WTC11 (cell line): Measurements from ENCODE around the gene SEPTIN14. TPM values are rescaled to one million over a fixed set of nuclear protein-coding genes. Genes with fewer than 3 reads are reported as not detected.
"Not testable (repeated sequence)": the region's sequence is repeated elsewhere in the genome, so short reads cannot be mapped to it uniquely, and the experiment has no call there.

Experiments used
- ATAC-seq: fragments of 200-7000 bp; cut with Tn5 transposase; 2 replicates; pipeline ENCODE4 v1.10.0; 2021; ENCODE audit warnings: mild to moderate bottlenecking, moderate library complexity
- CTCF ChIA-PET: fragments of 300-600 bp; sonication (Branson Sonifier 250); formaldehyde crosslinking; loops from one replicate; lab custom pipeline; 2021; ENCODE audit warnings: antibody characterized with exemption; lab: Charles Lee
- POLR2A ChIA-PET: fragments of 350-600 bp; sonication (Branson Sonifier 250); formaldehyde crosslinking; loops from one replicate; lab custom pipeline; 2021; ENCODE audit warnings: antibody characterized with exemption; lab: Charles Lee
- DNase-seq: peaks from one replicate; pipeline ENCODE4 v3.0.0; 2021; ENCODE audit warnings: low spot score
- H3K27ac Mint-ChIP-seq: 2 replicates; pipeline ENCODE4 v1.8.0; 2021; ENCODE audit warnings: mixed read lengths
- H3K27me3 Mint-ChIP-seq: 2 replicates; pipeline ENCODE4 v1.8.0; 2021; ENCODE audit warnings: low read depth, mild to moderate bottlenecking, moderate library complexity, mixed read lengths
- H3K36me3 Mint-ChIP-seq: 2 replicates; pipeline ENCODE4 v1.8.0; 2021; ENCODE audit warnings: mixed read lengths
- H3K4me1 Mint-ChIP-seq: 2 replicates; pipeline ENCODE4 v1.8.0; 2022; ENCODE audit warnings: mixed read lengths
- H3K4me3 Mint-ChIP-seq: 2 replicates; pipeline ENCODE4 v1.8.0; 2021; ENCODE audit warnings: mild to moderate bottlenecking, moderate library complexity, mixed read lengths
- H3K9me3 Mint-ChIP-seq: 2 replicates; pipeline ENCODE4 v1.8.0; 2021; ENCODE audit warnings: mixed read lengths
- E2F5 ChIP-seq: sonication (generic); formaldehyde crosslinking; IDR thresholded peaks from 2 replicates; pipeline ENCODE4 v1.8.1; 2022; ENCODE audit warnings: mild to moderate bottlenecking, moderate library complexity, missing genetic modification reagents
- EMX1 ChIP-seq: fragments of 250-450 bp; sonication (Bioruptor Pico); IDR thresholded peaks from 2 replicates; pipeline ENCODE4 v1.8.0; 2021; ENCODE audit warnings: mild to moderate bottlenecking
- ETV6 ChIP-seq: sonication (generic); formaldehyde crosslinking; IDR thresholded peaks from 2 replicates; pipeline ENCODE4 v1.8.1; 2022; ENCODE audit warnings: mild to moderate bottlenecking, missing genetic modification reagents
- FOXK1 ChIP-seq: sonication (generic); formaldehyde crosslinking; IDR thresholded peaks from 2 replicates; pipeline ENCODE4 v1.8.0; 2022; ENCODE audit warnings: mild to moderate bottlenecking, moderate library complexity, missing genetic modification reagents
- FOXP4 ChIP-seq: sonication (generic); formaldehyde crosslinking; IDR thresholded peaks from 2 replicates; pipeline ENCODE4 v1.8.0; 2022; ENCODE audit warnings: mild to moderate bottlenecking, missing genetic modification reagents
- HMGA2 ChIP-seq: fragments of 250-450 bp; sonication (Bioruptor Pico); IDR thresholded peaks from 2 replicates; pipeline ENCODE4 v1.4.0; 2021; ENCODE audit warnings: mild to moderate bottlenecking, moderate library complexity
- NFATC4 ChIP-seq: fragments of 250-450 bp; sonication (Bioruptor Pico); IDR thresholded peaks from 2 replicates; pipeline ENCODE4 v1.9.0; 2021; ENCODE audit warnings: mild to moderate bottlenecking
- NR2C2 ChIP-seq: sonication (generic); formaldehyde crosslinking; IDR thresholded peaks from 2 replicates; pipeline ENCODE4 v1.8.0; 2022; ENCODE audit warnings: mild to moderate bottlenecking, missing genetic modification reagents
- OVOL2 ChIP-seq: fragments of 250-450 bp; sonication (Bioruptor Pico); IDR thresholded peaks from 2 replicates; pipeline ENCODE4 v1.9.0; 2021; ENCODE audit warnings: mild to moderate bottlenecking, borderline replicate concordance
- PREB ChIP-seq: sonication (generic); formaldehyde crosslinking; IDR thresholded peaks from 2 replicates; pipeline ENCODE4 v1.8.1; 2022; ENCODE audit warnings: mild to moderate bottlenecking, missing genetic modification reagents, moderate library complexity, borderline replicate concordance
- SMAD4 ChIP-seq: sonication (generic); formaldehyde crosslinking; IDR thresholded peaks from 2 replicates; pipeline ENCODE4 v1.8.0; 2022; ENCODE audit warnings: mild to moderate bottlenecking, missing genetic modification reagents
- SOX15 ChIP-seq: fragments of 250-450 bp; sonication (Bioruptor Pico); IDR thresholded peaks from 2 replicates; pipeline ENCODE4 v1.9.0; 2021; ENCODE audit warnings: mild to moderate bottlenecking
- STAT6 ChIP-seq: sonication (generic); formaldehyde crosslinking; conservative IDR thresholded peaks from 2 replicates; pipeline ENCODE4 v1.8.1; 2023; ENCODE audit warnings: mild to moderate bottlenecking, low read depth, missing genetic modification reagents, moderate library complexity
- TP53 ChIP-seq: sonication (generic); formaldehyde crosslinking; IDR thresholded peaks from 2 replicates; pipeline ENCODE4 v1.8.1; 2023; ENCODE audit warnings: mild to moderate bottlenecking, missing genetic modification reagents
- ZNF138 ChIP-seq: sonication (generic); formaldehyde crosslinking; conservative IDR thresholded peaks from 2 replicates; pipeline ENCODE4 v1.8.1; 2022; ENCODE audit warnings: mild to moderate bottlenecking, moderate library complexity, missing genetic modification reagents
- ZNF219 ChIP-seq: sonication (generic); formaldehyde crosslinking; IDR thresholded peaks from 2 replicates; pipeline ENCODE4 v1.8.0; 2023; ENCODE audit warnings: missing genetic modification reagents, mild to moderate bottlenecking, borderline replicate concordance
- ZNF263 ChIP-seq: sonication (generic); formaldehyde crosslinking; IDR thresholded peaks from 2 replicates; pipeline ENCODE4 v1.8.1; 2022; ENCODE audit warnings: low read depth, mild to moderate bottlenecking, moderate library complexity, missing genetic modification reagents
- ZNF317 ChIP-seq: sonication (generic); formaldehyde crosslinking; IDR thresholded peaks from 2 replicates; pipeline ENCODE4 v1.8.1; 2023; ENCODE audit warnings: low read depth, mild to moderate bottlenecking, moderate library complexity, missing genetic modification reagents, borderline replicate concordance
- ZNF416 ChIP-seq: fragments of 250-450 bp; sonication (Bioruptor Pico); IDR thresholded peaks from 2 replicates; pipeline ENCODE4 v1.9.0; 2021; ENCODE audit warnings: mild to moderate bottlenecking, inconsistent platforms
- total RNA-seq: library from RNA; stranded (reverse); gene quantifications from 3 replicates; pipeline ENCODE4 v1.2.3, GENCODE V29; 2021

The SEPTIN14 gene
- total RNA-seq, 1 experiment from 2014 or later: 0.09 TPM

GRCh38 chr7:55868989-55869388, 6.4 kb upstream of the SEPTIN14 start:
- H3K27ac Mint-ChIP-seq, H3K27me3 Mint-ChIP-seq, H3K4me3 Mint-ChIP-seq, CTCF ChIA-PET, H3K4me1 Mint-ChIP-seq, POLR2A ChIA-PET, DNase-seq, ATAC-seq: not testable (repeated sequence)
- Mint-ChIP-seq H3K36me3 (peaks cover 36% of the 10 kb centered on the region), H3K9me3 (peaks cover 60% of the 10 kb centered on the region)

- POLR2A ChIA-PET, ATAC-seq, CTCF ChIA-PET, H3K27ac Mint-ChIP-seq, H3K4me3 Mint-ChIP-seq, H3K4me1 Mint-ChIP-seq, DNase-seq, H3K27me3 Mint-ChIP-seq: not testable (repeated sequence)
- Mint-ChIP-seq H3K9me3 (peaks cover 38% of the 10 kb centered on the region), H3K36me3 (peaks cover 38% of the 10 kb centered on the region)
Observed at GRCh38 chr7:55845164-55845563, 17.4 kb downstream of the SEPTIN14 start.

- H3K27me3 Mint-ChIP-seq: no peaks in the 10 kb centered on the region; the same call in 1 of the 2 replicates
- H3K4me1 Mint-ChIP-seq: no peaks in the 10 kb centered on the region
- H3K27ac Mint-ChIP-seq: no peak overlapping the region
- ATAC-seq (no peak), DNase-seq (no peak)
- no peak for TF ChIP-seq ZNF138 (CRISPR knock-in tag)
- no peak for TF ChIP-seq STAT6 (CRISPR knock-in tag)
- no peak for TF ChIP-seq HMGA2 (CRISPR knock-in tag)
- TF ChIP-seq SOX15: no peak
- TF ChIP-seq TP53 (CRISPR knock-in tag): no peak
- TF ChIP-seq ZNF317 (CRISPR knock-in tag): no peak
- TF ChIP-seq NR2C2 (CRISPR knock-in tag): no peak
- TF ChIP-seq NFATC4 (CRISPR knock-in tag): no peak
- TF ChIP-seq FOXK1 (CRISPR knock-in tag): no peak
- TF ChIP-seq, all 79 proteins: peak for 0
- Mint-ChIP-seq H3K9me3 (peaks cover 36% of the 10 kb centered on the region), H3K4me3 (no peak overlapping the region), H3K36me3 (peaks cover 30% of the 10 kb centered on the region)
- ChIA-PET CTCF (no interaction called here), POLR2A (no interaction called here)
Observed at GRCh38 chr7:55838595-55838994, 24.0 kb downstream of the SEPTIN14 start.

- ChIA-PET POLR2A (no interaction called here), CTCF (no interaction called here)
- no peak for DNase-seq
- no peaks in the 10 kb centered on the region for H3K4me1 Mint-ChIP-seq
- no peak overlapping the region for H3K4me3 Mint-ChIP-seq
- H3K36me3 Mint-ChIP-seq: peaks cover 63% of the 10 kb centered on the region
- peaks cover 71% of the 10 kb centered on the region for H3K9me3 Mint-ChIP-seq
- TF ChIP-seq EMX1: no peak
- no peak overlapping the region for H3K27ac Mint-ChIP-seq
- H3K27me3 Mint-ChIP-seq: peaks cover 6% of the 10 kb centered on the region
- no peak for ATAC-seq
Observed at GRCh38 chr7:55827577-55827976, 35.0 kb downstream of the SEPTIN14 start.

GRCh38 chr7:55818686-55819085, 43.9 kb downstream of the SEPTIN14 start:
- ChIA-PET CTCF (no interaction called here), POLR2A (no interaction called here)
- Mint-ChIP-seq H3K4me1 (no peaks in the 10 kb centered on the region), H3K4me3 (no peak overlapping the region), H3K27me3 (peaks cover 7% of the 10 kb centered on the region), H3K36me3 (peaks cover 66% of the 10 kb centered on the region), H3K9me3 (peaks cover 77% of the 10 kb centered on the region), H3K27ac (no peak overlapping the region)
- DNase-seq (no peak), ATAC-seq (no peak)
- TF ChIP-seq ETV6 (CRISPR knock-in tag) (no peak), ZNF416 (CRISPR knock-in tag) (no peak), FOXP4 (CRISPR knock-in tag) (no peak), PREB (no peak), ZNF219 (CRISPR knock-in tag) (no peak), E2F5 (no peak), SMAD4 (CRISPR knock-in tag) (no peak), ZNF138 (CRISPR knock-in tag) (no peak), ZNF263 (no peak), OVOL2 (CRISPR knock-in tag) (no peak)
- TF ChIP-seq, all 79 proteins: peak for 0

GRCh38 chr7:55797260-55797659, 65.3 kb downstream of the SEPTIN14 start:
- ATAC-seq, H3K27ac Mint-ChIP-seq, POLR2A ChIA-PET, DNase-seq, CTCF ChIA-PET, H3K4me1 Mint-ChIP-seq, H3K4me3 Mint-ChIP-seq: not testable (repeated sequence)
- H3K36me3 Mint-ChIP-seq: peaks cover 42% of the 10 kb centered on the region
- H3K9me3 Mint-ChIP-seq: peaks cover 70% of the 10 kb centered on the region
- peaks cover 12% of the 10 kb centered on the region for H3K27me3 Mint-ChIP-seq
